ENCODE results near the gene AKR7A2.

GRCh38 chr1:19347533-19348172, 35.7 kb upstream of the AKR7A2 start:
- TF ChIP-seq PREB (CRISPR knock-in tag; IDR thresholded peaks at IDR 0.05): no peak
- no peak for TF ChIP-seq KDM2B (CRISPR knock-in tag; IDR thresholded peaks at IDR 0.05)

Data from K562 (cell line).